Fibroblast of mammary gland (primary cell): ENCODE data around the gene OR5D13.

Experiments
- DNase-seq: peaks from one replicate; pipeline ENCODE4 v3.0.0-alpha.2; 2010; ENCODE audit warnings: low read depth
- H3K4me3 ChIP-seq: 2 replicates; pipeline ENCODE4 v1.5.1; 2011; ENCODE audit warnings: low read depth, mild to moderate bottlenecking, low read length, moderate library complexity; ENCODE audit not compliant: control insufficient read depth
- TF ChIP-seq, protein P1 (sequence below): conservative IDR thresholded peaks from 2 replicates; pipeline ENCODE4 v1.5.1; 2011; ENCODE audit warnings: low read depth, low read length, inconsistent platforms; ENCODE audit not compliant: control insufficient read depth, insufficient read depth

Gene OR5D13, protein sequence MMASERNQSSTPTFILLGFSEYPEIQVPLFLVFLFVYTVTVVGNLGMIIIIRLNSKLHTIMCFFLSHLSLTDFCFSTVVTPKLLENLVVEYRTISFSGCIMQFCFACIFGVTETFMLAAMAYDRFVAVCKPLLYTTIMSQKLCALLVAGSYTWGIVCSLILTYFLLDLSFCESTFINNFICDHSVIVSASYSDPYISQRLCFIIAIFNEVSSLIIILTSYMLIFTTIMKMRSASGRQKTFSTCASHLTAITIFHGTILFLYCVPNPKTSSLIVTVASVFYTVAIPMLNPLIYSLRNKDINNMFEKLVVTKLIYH

DNA sequence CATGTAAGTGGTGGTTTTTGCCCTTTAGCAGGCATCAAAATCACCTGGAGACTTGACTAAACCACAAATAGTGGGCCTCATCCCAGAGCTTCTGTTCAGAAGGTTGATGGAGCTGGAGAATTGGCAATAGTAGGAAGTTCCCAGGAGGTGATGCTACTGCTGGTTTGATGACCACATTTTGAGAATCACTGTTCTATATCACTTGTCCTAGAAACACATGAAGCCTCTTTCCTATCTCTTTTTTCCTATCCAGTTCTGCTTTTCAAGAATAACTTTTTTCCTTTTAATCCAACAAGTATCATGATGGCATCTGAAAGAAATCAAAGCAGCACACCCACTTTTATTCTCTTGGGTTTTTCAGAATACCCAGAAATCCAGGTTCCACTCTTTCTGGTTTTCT is at the start of gene OR5D13:
Gene OR5D13 (plus strand): TSS at position 301 of the 400 bp plus-strand sequence. CDS start 0 bp downstream, at position 301.
- no peak within 1 kb of the TSS for H3K4me3 ChIP-seq
- DNase-seq: no peak
- TF ChIP-seq, protein P1, sequence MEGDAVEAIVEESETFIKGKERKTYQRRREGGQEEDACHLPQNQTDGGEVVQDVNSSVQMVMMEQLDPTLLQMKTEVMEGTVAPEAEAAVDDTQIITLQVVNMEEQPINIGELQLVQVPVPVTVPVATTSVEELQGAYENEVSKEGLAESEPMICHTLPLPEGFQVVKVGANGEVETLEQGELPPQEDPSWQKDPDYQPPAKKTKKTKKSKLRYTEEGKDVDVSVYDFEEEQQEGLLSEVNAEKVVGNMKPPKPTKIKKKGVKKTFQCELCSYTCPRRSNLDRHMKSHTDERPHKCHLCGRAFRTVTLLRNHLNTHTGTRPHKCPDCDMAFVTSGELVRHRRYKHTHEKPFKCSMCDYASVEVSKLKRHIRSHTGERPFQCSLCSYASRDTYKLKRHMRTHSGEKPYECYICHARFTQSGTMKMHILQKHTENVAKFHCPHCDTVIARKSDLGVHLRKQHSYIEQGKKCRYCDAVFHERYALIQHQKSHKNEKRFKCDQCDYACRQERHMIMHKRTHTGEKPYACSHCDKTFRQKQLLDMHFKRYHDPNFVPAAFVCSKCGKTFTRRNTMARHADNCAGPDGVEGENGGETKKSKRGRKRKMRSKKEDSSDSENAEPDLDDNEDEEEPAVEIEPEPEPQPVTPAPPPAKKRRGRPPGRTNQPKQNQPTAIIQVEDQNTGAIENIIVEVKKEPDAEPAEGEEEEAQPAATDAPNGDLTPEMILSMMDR: no peak

DNA sequence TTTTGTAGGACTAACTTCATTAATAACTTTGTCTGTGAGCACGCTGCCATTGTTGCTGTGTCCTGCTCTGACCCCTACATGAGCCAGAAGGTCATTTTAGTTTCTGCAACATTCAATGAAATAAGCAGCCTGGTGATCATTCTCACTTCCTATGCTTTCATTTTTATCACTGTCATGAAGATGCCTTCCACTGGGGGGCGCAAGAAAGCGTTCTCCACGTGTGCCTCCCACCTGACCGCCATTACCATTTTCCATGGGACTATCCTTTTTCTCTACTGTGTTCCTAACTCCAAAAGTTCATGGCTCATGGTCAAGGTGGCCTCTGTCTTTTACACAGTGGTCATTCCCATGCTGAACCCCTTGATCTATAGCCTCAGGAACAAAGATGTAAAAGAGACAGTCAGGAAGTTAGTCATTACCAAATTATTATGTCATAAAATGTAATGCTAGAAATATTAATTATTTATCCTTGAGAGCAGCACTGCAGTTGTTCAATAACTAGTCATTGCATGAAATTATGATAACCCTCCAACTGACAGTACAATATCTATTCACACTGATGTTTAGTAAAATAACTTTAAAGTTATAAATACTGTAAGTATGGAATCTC is 46.4 kb upstream of the OR5D13 start:
- DNase-seq: no peak
- TF ChIP-seq, protein P1: no peak
- H3K4me3 ChIP-seq: no peak overlapping the region

DNA sequence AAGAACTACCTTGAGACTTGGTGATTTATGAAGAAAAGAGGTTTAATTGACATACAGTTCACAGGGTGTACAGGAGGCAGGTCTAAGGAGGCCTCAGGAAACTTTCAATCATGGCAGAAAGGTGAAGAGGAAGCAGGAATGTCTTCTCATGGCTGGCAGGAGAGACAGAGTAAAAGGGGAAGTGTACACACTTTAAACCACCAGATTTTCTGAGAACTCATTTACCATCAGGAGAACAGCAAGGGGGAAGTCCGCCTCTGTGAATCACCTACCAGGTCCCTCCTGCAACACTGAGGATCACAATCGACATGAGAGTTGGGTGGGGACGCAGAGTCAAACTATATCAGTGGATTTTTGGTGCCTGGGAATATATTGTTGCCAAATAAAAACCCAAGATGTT is 40.3 kb upstream of the OR5D13 start:
- TF ChIP-seq, protein P1: no peak
- DNase-seq: no peak
- H3K4me3 ChIP-seq: no peak overlapping the region

DNA sequence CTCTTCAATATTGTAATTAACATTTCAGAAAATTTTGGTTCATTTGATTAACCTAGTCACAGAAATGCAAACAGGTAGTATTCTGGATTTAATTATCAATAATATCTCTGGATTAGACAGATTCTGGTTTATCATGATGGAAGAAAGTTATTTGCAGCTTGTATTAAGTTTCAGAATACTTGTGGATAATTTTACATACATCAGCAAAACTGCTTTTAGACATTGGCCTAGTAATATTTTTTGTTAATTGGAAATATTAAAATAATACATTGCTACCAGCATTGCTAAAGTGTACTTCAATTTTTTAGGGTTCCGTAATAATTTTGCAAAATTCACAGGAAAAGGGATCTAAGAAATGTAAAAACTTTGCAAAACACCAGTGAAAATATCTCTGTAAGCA is 18.4 kb downstream of the OR5D13 start:
- H3K4me3 ChIP-seq: no peak overlapping the region
- no peak for DNase-seq
- TF ChIP-seq, protein P1: no peak

DNA sequence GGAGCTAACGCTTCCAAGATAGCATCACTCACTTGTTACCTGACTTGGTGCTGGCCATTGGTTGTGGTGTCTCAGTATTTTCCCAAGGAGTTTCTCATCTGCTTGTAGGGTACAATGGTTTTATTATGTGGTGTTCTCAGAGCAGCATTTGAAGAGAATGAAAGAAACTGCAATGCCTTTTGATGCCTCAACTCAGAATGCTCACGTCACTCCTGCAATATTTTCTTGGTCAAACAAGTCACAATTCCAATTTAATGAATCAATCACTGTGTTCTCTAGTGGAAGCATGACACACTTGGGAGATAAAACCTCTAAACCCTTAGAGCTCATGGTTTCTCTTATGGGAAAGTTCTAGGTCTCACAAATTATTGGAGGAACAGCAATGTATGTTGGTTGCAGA is 20.1 kb downstream of the OR5D13 start:
- DNase-seq: no peak
- no peak overlapping the region for H3K4me3 ChIP-seq
- TF ChIP-seq, protein P1: no peak

DNA sequence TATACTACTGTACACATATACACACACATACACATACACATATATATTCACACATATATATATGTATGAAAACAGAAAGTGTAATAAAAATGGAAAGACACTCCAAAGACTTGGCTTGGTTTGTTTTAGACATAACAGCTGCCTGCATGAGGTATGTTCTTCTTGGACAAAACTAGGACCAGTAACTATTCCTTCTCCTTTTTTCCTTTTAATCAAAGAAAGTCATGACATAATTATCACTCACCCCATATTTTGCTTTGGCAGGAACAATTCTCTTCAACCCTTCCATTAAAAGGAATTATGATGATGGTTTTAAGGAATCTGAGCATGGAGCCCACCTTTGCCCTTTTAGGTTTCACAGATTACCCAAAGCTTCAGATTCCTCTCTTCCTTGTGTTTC is 22.0 kb downstream of the OR5D13 start, which contains the start of gene OR5D14:
Gene OR5D14 (plus strand): TSS at position 301 of the 400 bp plus-strand sequence. CDS start 0 bp downstream, at position 301.
- H3K4me3 ChIP-seq: no peak within 1 kb of the TSS
- DNase-seq: no peak
- TF ChIP-seq, protein P1: no peak
